ENCODE measurements around the gene ITPKB.
"Not testable (repeated sequence)": the region's sequence is repeated elsewhere in the genome, so short reads cannot be mapped to it uniquely, and the experiment has no call there.

The ITPKB gene

DNA sequence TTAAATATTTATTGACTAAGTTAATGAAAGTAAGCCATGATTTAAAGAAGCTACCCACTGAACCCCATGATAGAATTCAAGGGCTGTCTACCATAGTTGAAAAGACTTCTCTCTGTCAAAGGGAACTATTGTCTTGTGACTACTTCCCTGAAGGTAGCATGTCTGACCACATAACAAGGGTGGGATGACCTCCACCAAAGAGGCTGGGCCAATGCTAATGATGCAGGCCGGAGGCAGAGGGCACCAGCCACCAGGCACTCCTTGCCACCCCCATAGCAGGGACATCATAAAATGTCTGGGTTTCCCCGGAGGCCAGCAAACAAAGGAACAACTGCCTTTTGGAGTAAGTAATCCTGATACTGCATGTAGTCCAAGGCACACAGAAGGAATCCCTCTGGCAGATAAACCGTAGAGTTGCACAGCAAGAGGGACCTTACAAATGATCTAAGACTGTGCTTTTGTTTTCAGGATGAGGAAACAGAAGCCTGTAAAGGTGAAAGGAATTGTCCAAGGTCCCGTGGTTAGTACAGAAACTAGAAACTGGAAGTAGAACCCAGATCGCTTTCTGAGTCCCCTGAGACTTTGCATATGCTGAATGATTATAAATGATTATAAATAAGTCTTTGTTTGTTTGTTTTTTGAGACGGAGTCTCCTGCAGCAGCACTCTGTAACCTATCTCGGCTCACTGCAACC, 33.5 kb upstream of the ITPKB start:
- no peak overlapping the region for H3K4me3 ChIP-seq (ENCODE audit: low read depth, low read length)
- no peak for DNase-seq (ENCODE audit: low read depth)
- in situ Hi-C loops (cut with HindIII; ENCODE audit: low sequenced_read_pairs) = no loop called here
- TF ChIP-seq, protein P1, sequence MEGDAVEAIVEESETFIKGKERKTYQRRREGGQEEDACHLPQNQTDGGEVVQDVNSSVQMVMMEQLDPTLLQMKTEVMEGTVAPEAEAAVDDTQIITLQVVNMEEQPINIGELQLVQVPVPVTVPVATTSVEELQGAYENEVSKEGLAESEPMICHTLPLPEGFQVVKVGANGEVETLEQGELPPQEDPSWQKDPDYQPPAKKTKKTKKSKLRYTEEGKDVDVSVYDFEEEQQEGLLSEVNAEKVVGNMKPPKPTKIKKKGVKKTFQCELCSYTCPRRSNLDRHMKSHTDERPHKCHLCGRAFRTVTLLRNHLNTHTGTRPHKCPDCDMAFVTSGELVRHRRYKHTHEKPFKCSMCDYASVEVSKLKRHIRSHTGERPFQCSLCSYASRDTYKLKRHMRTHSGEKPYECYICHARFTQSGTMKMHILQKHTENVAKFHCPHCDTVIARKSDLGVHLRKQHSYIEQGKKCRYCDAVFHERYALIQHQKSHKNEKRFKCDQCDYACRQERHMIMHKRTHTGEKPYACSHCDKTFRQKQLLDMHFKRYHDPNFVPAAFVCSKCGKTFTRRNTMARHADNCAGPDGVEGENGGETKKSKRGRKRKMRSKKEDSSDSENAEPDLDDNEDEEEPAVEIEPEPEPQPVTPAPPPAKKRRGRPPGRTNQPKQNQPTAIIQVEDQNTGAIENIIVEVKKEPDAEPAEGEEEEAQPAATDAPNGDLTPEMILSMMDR (IDR thresholded peaks at IDR 0.05; ENCODE audit: low read depth, low read length, missing control alignments) = no peak

DNA sequence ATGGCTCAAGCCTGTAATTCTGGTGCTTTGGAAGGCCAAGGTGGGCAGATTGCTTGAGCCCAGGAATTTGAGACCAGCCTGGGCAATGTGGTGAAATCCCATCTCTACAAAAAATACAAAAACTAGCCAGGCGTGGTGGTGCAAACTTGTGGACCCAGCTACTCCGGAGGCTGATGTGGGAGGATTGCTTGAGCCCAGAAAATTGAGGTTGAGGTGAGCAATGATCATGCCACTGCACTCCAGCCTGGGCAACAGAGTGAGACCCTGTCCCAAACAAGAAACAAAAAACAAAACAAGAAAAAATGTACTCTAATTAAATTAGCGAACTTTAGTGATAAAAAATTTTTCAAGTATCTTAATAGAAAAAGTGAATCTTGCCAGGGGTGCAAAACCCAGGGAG, 28.1 kb upstream of the ITPKB start:
- in situ Hi-C loops (cut with HindIII; ENCODE audit: low sequenced_read_pairs); DNase-seq (ENCODE audit: low read depth); H3K4me3 ChIP-seq (ENCODE audit: low read depth, low read length): not testable (repeated sequence)

DNA sequence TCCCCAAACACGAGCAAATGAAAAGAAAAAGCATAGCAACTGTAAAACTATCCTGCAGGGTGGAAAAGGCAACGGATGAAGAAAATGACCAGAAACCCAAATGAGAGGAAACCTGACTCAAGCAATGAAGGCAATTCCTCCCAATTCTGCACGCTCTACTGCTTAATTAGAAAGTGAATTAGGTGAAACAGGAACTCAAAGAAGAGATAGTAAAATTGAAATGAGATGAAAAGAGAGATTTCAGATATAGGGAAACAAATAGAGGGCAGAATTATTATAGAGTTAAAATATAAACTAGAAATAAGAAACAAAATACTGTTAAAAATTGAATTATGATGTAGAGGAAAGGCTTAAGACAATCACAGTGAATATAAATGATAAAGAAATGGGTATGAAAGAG, 27.5 kb upstream of the ITPKB start:
- no peak for DNase-seq (ENCODE audit: low read depth)
- H3K4me3 ChIP-seq (ENCODE audit: low read depth, low read length) = no peak overlapping the region
- TF ChIP-seq, protein P1 (IDR thresholded peaks at IDR 0.05; ENCODE audit: low read depth, low read length, missing control alignments) = no peak
- in situ Hi-C loops (cut with HindIII; ENCODE audit: low sequenced_read_pairs) = no loop called here

DNA sequence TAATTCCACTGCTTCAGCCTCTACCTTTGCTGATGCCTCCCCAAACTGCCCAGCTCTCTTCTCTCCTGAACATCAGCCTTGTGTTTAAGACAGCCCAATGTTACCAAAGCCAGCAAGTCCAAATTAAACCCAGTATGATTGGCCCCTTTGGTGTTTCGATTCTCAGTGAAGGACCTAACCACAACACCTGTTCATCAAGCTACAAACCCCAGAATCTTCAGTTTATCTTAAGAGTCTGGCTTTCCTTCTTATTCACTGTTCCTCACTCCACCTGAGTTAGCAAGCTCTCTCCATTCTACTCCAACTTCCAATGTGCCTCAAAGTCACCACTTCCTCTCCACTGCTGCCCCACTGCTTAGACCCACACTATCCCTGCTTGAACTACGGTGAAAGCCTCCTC, 25.5 kb upstream of the ITPKB start:
- in situ Hi-C loops (cut with HindIII; ENCODE audit: low sequenced_read_pairs) = no loop called here
- no peak for DNase-seq (ENCODE audit: low read depth)
- H3K4me3 ChIP-seq (ENCODE audit: low read depth, low read length) = no peak overlapping the region
- TF ChIP-seq, protein P1 (IDR thresholded peaks at IDR 0.05; ENCODE audit: low read depth, low read length, missing control alignments) = no peak

DNA sequence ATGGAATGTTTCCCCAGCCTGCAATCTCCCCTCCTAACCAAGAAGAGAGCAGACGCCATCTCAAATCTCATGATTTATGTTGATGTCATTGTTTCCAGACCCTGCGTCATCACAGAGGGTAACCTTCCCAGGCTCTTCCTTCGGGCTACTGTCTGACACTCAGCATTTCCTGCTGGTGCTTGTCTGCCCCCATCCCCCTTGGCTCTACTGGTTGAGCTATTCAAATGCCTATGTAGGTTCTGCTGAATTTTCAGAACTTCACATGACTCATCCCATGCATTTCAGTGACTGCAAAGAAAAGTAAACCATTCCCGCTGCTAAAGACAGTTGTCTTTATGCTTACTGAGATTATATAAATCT, 24.8 kb upstream of the ITPKB start:
- in situ Hi-C loops (cut with HindIII; ENCODE audit: low sequenced_read_pairs) = no loop called here
- no peak overlapping the region for H3K4me3 ChIP-seq (ENCODE audit: low read depth, low read length)
- TF ChIP-seq, protein P1 (IDR thresholded peaks at IDR 0.05; ENCODE audit: low read depth, low read length, missing control alignments) = no peak
- peak; percentile 66 for DNase-seq (ENCODE audit: low read depth)

DNA sequence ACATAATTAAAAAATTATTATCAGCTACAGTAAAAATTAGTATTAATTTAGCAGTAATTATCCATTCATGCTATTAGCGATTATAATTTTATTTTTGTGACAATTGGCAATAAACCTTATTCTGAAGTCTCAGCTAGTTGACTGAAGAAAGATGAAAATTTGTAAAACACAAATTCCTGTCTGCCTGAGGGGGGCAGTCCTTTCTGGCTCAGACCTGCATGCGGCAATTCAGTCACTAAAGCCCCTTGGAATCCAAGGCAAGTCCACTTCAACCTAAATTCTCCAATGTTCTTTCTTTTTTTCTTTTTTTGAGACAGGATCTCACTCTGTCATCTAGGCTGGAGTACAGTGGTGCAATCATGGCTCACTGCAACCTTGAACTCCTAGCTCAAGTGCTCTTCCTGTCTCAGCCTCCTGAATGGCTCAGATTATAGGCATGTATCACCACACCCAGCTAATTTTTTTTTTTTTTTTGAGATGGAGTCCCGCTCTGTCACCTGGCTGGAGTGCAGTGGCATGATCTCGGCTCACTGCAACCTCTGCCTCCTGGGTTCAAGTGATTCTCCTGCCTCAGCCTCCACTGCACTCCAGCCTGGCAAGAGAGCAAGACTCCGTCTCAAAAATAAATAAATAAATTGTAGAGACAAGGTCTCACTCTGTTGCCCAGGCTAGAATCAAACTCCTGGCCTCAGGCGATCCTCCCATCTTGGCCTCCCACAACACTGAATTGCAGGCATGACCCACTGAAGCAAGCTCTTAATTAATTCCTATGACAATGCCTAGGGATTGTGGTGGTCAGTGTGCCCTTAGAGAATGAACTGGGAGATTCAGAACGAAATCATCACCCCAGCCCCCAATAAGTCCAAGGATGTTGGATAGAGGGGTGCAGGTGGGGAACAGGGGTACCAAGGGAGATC, 24.2 kb upstream of the ITPKB start:
- in situ Hi-C loops (cut with HindIII; ENCODE audit: low sequenced_read_pairs) = no loop called here
- TF ChIP-seq, protein P1 (IDR thresholded peaks at IDR 0.05; ENCODE audit: low read depth, low read length, missing control alignments) = no peak
- no peak overlapping the region for H3K4me3 ChIP-seq (ENCODE audit: low read depth, low read length)
- DNase-seq (ENCODE audit: low read depth) = no peak

DNA sequence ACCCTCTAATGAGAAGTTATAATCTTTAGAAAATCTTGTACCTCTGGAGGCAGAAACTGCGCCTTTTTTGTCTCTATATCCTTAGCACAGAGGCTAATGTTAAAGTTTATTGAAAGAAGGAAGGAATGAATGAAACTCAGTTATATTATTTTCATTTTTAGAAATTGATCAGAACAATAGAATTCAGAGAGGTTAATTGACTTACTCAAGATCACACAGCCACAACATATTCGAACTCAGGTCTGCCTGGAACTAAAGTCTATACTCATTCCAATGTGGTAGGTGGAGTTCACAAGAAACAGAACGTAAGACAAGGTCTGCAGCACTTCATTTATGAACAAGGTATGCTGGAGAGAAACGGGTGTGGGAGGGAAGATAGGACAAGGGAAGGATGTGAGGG, 23.0 kb upstream of the ITPKB start:
- in situ Hi-C loops (cut with HindIII; ENCODE audit: low sequenced_read_pairs) = no loop called here
- no peak for DNase-seq (ENCODE audit: low read depth)
- TF ChIP-seq, protein P1 (IDR thresholded peaks at IDR 0.05; ENCODE audit: low read depth, low read length, missing control alignments) = no peak
- H3K4me3 ChIP-seq (ENCODE audit: low read depth, low read length) = no peak overlapping the region
